Activated CD4-positive, CD25-positive, alpha-beta regulatory T cell (primary cell): ENCODE data around the gene RBM28.
A peak's percentile ranks its signal among the peaks of the same experiment; 100 is the strongest.

ENCODE experiments used
- DNase-seq, 4 experiments: peaks; one replicate each; lab custom pipeline; 2025; lab: John Stamatoyannopoulos, UW

RBM28 gene, protein sequence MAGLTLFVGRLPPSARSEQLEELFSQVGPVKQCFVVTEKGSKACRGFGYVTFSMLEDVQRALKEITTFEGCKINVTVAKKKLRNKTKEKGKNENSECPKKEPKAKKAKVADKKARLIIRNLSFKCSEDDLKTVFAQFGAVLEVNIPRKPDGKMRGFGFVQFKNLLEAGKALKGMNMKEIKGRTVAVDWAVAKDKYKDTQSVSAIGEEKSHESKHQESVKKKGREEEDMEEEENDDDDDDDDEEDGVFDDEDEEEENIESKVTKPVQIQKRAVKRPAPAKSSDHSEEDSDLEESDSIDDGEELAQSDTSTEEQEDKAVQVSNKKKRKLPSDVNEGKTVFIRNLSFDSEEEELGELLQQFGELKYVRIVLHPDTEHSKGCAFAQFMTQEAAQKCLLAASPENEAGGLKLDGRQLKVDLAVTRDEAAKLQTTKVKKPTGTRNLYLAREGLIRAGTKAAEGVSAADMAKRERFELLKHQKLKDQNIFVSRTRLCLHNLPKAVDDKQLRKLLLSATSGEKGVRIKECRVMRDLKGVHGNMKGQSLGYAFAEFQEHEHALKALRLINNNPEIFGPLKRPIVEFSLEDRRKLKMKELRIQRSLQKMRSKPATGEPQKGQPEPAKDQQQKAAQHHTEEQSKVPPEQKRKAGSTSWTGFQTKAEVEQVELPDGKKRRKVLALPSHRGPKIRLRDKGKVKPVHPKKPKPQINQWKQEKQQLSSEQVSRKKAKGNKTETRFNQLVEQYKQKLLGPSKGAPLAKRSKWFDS

DNA sequence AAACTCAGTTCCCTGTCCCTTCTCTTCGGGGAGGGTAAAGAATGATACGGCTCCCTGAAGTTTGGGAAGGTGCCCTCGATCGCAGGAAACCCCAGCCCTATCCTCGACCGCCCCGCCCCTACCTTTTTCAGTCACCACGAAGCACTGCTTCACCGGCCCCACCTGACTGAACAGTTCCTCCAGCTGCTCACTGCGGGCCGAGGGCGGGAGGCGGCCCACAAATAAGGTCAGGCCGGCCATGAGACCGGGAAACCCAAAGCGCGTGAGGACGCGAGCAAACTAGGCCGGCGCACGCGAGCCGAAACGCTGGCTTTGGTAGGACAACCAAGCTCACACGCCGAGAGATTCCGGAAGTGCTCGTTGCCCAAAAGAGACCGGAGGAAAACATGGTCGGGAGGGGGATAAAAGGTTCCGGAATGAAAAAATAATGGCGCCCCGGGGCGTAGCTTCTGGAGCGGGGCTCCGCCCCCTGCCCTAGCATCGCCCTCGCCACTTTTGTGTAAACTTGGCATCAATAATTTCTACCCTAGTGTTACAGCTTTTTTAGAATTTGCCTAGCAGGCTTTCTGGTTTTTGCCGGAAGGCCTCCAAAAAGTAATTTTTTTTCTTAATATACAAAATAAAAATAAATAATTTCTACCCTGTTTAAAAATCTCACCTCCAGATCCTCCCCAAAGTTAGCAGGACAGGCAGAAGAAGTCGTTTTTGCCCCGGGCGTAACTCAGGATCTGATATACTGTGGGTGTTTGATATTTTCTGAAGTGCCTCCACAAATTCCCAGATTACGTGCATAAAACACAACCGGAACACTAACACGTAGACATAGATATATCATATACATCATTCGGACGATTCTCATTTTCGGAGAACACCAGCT is at the start of gene RBM28:
RBM28 (minus strand) TSS at position 355 of the 877 bp plus-strand sequence; CDS start at position 240, 115 bp downstream.
- DNase-seq = peak; percentile 54 to 66 (median 62)

DNA sequence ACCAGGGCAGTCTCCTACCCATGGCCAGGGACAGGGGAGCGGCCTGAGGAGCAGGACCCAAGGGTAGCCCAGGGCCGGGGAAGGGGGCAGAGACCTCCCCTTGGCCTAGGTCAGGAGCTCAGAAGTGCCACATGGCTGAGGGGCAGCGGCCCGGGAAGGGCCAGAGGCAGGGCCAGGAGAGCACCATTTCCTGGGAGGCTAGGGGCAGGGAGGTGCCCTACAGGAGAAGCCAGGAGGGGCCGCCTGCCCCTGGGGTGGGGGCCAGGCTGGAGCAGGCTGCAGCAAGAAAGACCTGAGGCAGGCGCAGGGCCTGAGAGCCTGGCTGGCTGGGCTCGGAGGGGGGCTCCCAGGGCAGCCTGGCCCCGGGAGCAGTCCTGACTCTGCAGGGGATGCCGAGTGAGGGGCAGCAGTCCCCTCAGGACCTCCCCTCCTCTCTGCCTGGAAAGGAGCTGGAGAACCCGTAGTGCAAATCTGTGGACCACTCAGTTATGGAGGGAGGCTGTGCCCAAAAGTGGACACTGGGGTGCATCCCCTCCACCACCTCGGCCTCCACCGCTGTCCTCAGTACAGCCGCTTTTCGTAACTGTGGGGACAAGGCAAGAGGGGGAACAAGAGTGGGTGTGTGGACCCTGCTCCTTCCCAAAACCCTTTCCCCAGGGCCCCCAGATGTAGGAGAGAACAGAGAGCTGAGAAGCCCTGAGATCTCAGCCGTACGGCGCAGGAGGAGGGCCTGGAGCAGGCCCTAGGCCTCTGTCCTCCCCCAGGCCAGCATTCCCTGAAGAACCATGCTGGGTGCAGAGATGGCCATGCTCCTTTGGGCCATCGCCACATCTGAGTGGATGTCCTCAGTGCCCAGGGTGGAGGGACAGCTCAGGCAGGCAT is 49.0 kb upstream of the RBM28 start:
- no peak for DNase-seq

DNA sequence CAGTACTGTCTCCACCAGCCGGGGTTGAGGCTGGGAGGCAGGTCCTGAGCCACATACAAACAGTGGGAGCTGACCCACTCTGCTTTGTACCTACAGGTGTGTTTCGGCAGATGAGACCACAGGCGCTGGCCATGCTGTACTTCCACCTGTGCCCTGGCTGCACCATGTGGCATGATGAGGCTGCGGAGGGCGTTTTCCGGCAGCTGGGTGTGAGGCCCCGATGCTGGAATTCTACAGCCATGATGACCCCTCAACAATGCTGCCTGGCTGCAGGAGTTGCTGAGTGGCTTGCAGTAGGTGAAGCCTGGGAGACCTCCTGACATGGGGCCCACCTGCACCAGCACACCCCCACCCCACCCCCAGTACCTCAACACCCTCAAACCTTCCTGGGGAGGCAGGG is 48.1 kb upstream of the RBM28 start:
- DNase-seq = no peak

DNA sequence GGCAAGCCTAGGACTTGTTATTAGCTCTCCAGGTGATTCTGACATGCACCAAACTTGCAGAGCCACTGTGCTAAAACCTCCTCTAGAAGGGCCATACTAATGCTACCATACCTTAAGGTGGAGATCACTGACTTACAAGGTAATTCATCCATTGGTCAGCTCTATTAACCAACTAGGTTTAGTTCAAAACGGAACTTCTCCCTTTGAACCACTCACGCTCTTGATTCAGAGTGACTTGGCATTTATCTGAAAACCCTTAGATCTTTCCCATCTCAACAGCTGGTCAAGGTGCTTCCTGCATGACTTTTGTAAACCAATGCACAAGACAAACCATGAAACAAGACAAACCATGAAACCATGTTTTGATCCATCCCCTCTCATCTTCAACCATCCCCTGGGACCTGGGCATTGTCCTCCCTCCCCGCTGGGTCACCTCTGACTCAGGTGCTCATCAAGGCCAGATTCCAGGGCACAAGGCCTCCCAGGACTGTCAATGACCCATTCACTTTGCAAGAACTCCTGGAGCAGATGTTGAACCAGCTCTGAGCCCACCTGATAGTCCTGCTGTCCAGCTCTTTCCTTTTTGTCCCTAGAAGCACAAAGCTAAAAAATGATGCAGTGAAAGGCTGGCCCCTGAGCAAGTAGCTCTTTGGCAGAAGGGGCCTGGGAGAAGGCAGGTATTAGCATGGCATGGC is 47.3 kb upstream of the RBM28 start:
- no peak for DNase-seq

DNA sequence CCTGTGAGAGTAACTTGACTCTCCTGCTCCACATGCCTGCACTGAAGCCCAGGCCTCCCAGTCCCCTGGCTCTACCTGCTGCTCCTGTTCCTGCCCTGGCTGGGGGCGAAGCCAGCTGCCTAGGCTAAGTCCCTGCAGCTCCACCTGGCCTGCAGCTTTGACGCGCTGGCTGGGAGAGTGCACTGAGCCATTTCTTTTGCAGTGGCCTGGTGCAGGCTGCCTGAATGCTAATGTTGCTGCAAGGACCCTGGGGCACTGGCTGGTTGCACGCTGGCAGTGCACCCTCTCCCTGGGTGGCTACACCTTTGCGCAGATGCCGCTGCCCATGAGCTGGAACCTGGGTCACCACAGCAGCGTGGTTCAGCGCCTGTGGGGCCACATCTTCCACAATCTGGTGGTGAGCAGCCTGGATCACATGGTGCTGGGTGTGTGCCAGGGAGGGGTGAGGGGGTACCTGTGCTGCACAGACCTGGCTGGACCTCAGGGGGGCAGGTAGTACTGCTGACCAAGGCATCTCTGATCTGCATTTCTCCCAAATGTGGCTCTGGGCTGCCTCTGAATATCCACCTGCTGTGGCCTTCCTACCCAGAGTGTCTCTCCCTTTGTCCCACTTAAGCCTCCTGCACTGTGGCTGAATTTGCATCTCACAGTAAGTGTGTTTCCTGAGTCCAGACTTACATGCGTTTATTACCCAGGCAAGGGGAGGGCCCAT is 46.1 kb upstream of the RBM28 start:
- no peak for DNase-seq

DNA sequence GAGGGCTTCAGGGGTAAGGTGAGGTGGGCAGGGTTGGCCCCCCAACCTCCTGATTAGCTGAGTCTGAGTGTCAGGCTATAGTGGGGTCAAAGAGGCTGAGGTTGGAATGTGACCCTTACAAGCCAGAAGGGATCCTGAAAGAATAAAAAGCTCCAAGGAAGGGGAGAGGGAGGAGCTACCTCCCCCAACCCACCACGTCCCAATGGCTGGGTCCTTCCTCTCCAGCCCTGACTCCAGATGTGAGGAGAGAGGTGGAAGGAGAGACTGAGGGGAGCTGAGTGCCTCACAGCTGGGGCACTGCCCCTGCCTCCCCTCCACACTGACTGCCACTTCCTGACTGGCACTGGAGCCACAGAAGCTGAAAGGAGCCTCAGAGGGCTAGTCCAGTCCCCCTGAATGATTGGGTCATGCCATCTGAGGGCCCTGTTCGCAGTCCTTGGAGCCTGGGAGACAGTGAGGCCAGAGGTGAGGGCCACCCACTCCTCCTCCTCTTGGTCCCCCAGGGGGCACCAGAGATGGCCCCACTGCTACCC is 45.4 kb upstream of the RBM28 start:
- DNase-seq = no peak

DNA sequence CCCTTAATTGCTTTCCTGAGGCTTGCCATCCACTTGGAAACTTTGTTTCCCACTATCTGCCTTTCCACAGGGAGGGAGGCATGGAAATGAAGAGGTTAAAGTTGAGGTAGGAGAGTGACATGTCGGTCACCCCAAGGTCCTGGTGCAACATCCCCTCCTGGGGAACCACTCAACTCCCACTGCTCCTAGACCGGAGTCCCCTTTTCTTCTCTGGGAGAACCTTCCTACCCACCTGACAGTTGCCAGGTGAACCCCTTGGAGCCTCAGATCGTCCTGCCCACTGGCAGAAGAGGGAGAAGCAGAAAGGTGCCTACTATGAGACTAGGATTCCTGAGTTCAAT is 44.4 kb upstream of the RBM28 start:
- no peak for DNase-seq

DNA sequence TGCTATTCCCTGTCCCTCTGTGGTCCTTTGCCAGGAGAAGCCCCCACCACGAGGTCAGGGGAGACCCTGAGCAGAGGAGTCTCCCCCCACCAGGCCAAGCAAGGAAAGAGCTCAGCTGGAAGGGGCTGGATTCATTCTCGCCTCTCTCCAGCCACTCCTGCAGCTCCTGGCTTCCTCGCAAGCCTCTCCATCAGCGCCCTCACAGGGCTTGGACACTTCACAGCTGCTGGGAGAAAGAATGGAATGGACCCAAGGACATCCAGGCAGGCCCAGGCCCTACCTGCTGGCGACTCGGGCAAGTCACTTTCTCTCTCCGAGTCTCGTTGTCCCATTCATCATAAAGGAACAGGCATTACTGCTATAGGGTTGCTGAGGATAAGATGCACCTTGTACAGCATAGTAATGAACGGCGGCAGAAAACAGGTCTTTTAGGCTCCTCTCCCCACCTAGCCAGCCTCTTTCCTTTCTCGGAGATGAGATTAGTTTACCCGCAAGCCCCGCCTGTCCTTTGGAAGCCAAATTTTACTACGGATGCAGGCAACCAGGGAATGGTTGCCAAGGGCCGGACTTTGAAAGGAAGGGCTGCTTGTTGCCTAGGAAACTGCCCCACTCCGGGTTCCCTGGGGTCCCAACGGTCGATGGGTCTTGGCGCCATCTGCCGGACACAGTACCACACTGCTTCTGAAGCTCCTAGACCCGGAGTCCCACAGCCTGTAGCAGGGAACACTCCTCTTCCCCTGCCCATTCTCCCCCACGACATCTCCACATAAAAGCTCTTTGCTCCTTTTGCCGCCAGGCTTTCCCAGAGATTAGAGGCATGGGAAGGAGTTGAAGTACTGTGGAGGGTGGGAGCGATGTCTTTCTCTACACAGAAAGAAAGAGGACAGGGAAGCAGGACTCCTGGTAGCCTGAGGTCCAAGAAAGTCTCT is 43.8 kb upstream of the RBM28 start:
- DNase-seq = peak; percentile 20 to 62 (median 25)

DNA sequence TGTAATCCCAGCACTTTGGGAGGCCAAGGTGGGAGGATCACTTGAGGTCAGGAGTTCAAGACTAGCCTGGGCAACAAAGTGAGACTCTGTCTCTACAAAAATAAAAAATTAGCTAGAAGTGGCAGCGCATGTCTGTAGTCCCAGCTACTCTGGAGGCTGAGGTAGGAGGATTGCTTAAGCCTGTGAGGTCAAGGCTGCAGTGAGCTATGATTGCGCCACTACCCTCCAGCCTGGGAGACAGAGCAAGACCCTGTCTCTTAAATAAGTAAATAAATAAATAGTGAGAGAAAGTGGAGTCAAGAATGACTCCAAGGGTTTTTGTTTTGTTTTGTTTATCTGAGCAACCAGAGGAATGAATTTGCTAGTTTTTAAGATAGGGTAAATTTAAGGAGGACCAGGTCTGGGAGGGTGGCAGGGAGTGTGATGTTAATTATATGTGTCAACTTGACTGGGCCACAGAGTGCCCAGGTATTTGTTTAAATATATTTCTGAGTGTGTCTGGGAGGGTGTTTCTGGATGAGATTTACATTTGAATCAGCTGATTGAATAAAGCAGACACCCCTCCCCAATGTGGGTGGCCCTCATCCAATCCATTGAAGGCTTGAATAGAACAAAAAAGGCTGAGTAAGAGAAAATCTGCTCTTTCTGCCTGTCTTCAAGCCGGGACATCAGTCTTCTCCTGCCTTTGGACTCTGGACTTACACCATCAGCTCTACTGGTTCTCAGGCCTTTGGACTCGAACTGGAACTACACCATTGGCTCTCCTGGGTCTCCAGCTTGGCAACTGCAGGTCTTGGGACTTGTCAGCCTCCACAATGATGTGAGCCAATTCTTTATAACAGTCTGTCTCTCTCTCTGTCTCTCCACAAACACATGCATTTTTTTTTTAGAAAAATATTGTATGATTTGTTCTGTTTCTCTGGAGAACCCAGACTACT is 42.5 kb upstream of the RBM28 start:
- no peak for DNase-seq

DNA sequence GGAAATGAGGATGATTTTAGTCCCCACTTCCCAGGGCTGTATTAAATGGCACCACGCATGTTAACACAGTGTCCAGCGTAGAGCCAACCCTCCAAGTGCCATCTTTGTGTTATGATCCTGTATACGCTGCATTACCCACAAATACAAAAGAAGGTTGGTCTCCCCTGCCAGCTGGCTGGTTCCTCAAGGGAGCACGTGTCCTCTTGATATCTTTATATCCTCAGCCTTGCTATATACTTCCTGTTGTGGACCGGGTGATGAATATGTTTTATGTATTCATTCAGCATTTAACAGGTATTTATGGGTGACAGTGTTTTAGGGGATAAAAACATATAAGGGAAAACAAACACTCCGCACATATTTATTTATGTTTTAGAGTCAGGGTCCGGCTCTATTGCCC is 41.0 kb upstream of the RBM28 start:
- no peak for DNase-seq

DNA sequence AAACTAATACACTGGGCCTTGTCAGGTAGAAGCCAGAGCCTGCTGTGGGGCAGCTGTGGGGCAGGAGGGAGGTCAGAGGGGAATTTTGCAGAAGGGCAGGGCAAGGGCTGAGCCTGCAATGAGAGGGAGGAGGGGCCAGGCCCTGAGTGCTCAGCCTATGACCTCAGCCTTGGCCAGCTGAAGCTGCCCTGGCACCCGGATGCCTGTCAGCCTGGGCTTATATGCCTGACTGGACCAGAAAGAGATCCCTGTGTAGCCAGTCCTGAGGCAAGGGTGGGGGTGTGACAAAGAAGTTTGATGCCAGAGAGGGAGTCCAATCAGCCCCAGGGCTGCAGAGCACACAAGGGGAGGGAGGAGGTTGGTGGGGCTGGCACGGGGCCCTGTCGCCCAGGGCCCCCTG is 40.1 kb upstream of the RBM28 start:
- no peak for DNase-seq

DNA sequence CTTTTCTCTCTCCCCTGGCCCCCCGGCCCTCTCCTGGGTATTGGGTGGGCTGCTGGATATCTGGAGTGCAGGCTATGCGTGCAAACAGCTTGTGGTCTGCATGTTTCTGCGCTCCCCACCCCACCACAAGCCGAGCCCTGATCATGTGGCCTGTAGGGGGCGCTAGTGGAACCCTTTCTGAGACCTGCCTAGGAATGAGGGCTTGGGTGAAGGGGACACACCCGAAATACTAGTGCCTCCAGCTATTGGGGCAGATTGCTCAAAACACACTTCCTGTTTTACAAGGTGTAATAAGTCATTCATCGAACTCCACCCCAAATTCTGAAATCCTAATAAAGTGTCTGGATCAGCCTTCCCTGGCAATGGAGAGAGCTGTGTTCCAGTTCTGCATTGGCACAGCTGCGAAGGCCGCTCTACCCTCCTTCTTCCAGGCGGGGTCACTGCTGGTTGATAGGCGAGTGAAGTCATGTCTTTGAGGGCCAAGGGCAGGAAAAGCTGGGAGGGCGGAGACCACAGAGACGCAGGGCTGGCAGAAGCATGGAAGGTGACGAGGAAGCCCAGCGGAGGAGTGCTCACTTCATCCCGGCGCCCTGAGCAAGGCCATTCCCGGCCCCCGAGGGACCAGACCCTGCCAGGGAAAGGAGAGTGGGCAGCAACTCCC is 37.6 kb upstream of the RBM28 start:
- DNase-seq = no peak

DNA sequence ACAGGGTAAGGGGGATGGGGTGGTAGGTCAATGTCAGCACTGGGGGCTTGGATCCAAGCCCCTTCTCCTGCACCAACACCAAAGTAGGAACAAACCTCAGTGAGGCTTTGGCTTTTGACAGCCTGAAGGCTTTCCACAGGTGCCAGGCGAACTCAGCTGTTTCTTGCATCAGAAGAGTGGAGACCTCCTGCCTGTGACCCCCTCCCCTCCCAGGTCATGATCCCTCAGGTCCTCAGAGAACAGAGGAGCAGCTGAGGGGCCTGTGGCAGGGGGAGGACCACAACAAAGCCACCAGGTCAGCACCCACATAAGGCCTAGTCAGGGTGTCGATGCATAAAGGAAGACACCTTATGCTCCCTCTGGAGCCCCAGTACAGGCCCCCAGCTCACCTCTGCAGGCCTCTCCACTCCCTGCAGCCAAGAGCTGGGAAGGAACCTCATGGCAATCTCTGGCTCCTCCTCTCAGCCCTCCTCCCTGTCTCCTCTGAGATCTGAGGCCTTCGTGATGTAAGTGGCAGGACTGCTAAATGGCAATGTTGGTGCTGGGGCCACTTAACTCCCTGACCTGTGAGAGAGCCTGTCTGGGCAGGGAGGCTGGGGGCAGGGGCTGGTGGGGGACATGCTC is 36.9 kb upstream of the RBM28 start:
- no peak for DNase-seq

DNA sequence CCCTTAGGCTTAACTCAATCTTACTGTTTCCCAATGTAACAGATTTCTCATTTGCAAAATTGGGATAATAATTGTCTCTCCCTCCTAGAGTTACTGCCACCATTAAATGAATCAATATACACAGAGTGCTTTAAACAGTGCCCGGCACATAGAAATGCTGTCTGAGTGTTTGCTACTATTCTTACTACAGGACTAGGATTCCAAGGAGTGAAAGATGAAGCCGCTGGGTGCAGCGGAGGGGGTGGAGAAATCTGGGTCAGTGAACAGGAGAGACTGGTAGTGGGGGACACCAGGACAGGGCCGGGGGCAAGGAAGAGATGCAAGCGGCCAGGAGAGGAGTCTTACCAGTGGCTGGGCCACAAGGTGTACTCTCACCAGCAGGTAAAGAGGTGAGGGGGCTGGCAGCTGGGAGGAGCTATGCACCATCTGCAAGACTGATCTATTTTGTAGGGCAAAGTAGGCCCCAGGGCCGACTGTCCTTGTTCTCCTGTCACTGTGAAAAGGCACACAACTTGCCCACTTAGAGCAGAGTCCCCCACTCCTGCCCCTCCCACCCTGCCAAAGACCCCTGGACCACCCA is 36.3 kb upstream of the RBM28 start:
- DNase-seq = no peak

DNA sequence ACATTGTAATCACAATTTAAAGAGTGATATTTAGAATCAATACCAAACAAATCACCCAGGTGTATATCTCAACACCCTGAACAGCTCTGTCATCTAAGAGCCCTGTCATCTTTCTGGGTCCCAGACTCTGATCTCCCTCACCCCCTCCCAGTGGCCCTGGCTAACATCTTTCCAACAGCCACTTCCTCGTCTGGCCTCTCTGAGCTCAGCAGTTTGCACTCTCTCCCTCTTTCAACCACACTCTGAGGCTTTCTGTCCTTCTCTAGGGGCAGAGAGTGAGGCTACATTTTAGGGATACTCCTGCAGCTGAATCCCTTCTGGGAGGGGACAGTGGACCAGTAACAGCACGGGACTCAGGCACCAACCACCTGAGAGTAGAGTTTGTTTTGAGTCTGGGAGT is 34.9 kb upstream of the RBM28 start:
- DNase-seq = no peak

DNA sequence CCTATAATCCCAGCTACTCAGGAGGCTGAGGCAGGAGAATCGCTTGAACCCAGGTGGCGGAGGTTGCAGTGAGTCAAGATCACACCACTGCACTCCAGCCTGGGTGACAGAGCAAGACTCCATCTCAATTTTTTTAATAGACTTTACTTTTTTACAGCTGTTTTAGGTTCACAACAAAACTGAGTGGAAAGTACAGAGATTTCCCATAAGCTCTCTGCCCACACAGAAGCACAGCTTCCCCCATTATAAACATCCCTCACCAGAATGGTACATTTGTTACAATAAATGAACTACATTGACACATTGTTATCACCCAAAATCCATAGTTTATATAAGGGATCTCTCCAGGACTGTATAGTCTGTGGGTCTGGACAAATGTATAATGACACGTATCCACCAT is 32.4 kb upstream of the RBM28 start:
- no peak for DNase-seq
